SKM-1 treated with dmso at 0.1 percent for 144 hours (cell line): ENCODE data around the gene BTRC.

Experiments
- DNase-seq: peaks from one replicate; lab custom pipeline; 2025; ENCODE audit not compliant: unreplicated experiment; lab: John Stamatoyannopoulos, UW

Gene BTRC

DNA sequence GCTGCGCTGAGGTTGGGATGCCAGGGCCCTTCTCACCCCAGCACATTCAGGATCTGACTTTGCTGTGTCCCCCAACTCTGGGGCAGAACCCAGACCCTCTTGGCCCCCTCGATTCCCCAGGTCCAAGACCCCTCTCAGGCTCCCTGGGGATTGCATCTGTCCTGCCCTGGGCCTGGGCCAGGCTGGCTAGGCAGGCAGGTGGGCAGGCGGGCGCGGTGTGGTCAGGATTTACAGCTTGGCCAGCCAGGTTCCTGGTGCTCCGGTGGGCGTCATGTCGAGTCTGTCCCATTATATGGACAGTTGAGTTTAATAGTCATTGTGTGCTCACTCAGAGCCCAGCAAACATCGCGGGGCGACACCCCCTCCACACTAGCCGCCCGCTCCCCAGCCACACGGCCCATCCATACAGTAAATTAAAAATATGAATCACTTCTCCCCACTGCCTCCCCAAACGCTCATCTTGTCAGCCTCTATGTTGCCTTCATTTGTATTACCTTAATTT is 210.6 kb downstream of the BTRC start:
- DNase-seq = no peak

DNA sequence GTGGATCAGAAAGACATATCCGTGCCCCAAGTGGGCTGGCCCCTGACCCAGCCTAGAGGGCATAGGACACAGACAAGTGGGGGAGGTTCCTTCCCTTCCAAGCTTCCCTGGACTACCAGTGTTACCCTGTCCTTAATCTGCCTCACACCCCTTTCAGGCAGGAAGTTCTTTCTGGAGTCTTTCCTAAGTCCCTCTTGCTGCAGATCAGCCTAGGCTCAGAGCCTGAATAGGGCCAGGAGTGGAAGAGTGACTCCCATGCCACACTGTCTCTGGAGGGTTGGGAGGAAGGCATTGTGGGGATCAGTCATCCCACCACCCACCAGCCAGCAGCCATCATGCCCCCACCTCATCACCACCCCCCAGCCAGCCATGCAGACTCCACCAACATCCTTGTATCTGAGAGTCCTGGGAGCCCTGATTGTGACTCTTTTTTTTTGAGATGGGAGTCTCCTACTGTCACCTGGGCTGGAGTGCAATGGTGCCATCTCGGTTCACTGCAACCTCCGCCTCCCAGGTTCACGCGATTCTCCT is 211.5 kb downstream of the BTRC start:
- DNase-seq = no peak

DNA sequence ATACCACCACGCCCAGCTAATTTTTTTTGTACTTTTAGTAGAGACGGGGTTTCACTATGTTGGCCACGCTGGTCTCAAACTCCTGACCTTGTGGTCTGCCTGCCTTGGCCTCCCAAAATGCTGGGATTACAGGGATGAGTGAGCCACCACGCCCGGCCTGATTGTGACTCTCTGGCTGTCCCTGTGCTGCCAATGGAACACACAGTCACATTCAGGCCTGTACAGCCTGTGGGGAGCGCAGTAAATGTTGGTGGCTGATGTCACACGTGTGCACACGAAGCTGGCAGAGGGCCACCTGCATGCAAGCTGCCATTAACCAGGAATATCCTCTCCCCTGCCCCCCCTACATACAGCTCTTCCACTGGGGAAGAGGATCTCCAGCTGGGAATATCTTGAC is 212.0 kb downstream of the BTRC start:
- no peak for DNase-seq

DNA sequence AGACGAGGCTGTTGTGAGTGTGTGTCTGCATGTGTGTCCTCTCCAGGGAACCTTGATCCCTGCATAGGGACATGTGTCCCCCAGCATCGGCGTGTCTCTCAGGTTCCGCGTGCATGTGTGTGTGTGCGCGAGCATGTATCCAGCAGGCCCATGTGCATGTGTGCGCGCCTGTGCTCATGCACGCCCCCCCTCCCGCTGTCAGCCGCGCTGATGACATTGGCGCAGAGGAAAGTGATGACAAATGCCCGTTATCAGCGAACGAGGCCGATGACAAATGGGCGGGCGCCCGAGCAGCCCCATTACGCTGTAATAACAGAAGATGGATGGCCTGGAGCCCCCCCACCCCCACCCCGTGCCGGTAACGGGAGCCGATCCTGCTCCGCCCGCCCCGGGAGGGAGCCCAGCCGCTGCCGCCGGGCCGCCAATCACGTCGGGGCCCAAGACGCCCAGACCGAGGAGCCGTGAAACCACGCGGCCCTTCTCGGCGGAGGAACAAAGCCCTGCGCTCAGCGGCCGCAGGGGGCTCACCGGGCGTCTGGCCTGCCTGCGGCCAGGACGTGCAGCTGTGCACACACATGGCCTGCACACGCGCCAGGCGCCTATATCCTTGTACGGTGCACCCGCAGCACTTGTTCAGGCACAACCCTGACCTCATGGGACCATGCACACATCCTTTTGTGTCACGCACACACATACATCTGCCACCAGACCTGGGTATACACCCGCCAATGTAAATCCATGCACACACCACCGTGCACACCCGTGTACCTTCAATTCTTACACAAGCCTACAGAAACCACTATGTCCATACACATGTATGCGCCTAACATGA is 212.6 kb downstream of the BTRC start:
- no peak for DNase-seq

DNA sequence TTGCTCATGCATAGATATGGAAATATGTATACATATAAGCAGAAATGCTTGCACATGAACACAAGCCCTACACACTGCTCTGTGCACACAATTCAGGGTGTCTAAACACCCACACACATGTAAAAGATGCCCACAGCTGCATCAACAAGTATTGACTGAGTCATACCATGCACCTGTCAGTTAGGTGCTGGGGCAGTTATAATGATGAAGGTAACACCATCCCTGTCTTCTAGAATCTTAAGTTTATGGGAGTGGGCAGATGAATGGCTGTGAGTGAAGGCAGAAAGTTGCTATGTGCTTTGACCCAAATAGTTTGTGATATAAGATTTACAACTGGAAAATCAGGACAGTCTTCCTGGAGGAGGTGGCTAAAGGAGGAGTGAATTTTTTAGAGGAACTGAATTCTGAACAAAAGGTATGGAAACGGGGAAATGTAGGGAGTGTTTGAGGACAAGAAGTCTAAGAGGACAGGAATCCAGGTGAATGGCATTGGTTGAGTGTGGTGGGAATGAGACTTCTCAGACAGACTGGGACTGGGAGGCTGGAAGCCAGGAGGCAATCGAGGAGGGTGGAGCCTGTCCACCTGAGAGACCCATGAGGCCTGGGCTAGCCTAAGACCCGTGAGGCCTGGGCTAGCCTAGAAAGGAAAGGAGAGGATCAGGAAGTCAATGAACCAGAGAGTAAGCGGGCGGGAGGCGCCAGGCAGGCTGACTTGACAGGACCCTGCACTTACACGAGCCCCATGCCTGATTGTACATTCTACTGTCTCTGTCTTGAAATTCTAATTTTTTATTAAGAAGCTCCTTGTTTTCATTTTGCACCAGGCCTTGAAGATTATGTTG is 213.4 kb downstream of the BTRC start:
- no peak for DNase-seq

DNA sequence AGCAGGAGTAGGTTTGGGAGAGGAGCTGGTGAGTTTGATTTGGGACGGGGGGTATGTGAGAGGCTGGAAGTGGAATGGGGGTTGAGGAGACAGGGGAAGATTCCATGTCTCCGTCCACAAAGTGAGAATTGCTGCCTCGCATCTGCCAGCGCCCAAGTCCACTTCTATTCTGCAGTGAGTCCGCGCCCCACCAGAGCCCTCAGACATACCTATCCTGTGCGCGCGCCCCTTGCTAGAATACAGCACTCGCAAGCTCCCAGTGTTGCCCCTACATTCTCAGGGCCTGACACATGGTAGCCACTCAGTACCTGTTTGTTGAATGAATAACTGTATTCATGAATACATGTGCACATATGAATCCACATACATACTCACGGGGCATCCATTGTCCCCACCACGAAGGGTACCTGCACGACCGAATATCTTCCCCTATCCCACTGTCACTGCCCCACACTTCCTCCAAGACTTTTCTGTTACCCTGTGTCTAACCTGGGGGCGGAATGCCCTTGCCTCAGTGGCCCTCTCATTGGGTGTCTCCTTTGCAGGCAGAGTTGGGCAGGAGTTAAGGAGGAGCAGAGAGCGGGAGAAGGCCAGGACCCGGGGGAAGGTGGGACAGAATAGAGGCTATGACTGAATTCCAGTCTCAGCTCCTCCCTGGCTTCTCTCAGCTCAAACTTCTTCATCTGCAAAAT is 214.2 kb downstream of the BTRC start:
- no peak for DNase-seq

DNA sequence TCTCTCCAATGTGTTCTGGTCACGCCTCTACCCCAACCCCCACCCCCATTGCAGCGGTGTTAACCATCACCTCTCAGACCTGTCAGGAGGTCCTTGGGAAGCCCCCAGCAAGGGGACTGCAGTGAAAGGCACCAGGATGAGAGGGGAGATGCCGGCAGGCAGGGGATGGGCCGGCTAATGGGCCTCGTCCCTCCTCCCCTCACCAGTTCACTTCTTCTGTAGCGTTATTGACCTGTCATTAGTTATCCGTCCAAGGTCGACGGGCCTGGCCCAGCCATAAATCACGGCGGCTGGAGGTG is 215.3 kb downstream of the BTRC start:
- no peak for DNase-seq

DNA sequence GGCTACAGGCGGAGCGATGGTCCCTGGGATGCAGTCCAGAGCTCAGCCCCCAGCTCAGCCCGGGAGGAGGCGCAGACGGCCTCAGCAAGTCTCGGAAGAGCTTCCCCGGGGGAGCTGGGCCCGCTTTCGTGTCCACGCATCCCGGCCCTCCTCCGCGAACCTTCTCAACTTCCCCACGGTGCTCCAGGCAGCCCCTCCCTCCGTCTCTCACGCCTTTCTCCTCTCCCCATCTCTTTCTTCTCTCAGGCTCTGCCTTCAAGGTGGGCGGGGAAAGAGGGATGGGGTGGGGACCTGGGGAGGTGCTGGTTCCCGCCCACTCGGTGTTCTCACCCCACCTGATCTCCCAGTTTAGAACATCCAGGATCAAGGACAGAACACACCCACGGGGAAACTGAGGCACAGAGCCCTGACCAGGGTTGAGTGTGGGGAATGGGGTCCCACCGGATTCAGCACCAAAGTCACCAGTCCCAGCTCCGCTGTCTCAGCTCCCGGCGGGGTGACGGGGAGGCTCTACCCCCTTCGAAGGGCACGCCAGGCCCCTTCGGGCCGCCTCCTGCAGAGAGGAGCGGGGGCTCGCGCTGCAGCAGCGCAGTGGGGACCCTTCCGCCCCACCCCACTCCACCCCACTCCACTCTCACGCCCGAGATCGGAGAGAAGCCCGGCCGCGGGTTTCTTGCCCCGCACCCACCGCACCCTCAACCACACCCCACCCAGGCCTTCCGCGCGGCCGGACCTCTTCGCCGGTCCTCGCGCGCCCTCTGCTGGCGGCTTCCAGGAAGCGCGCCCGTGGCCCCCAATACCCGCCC is 215.9 kb downstream of the BTRC start:
- peak; percentile 58 for DNase-seq

DNA sequence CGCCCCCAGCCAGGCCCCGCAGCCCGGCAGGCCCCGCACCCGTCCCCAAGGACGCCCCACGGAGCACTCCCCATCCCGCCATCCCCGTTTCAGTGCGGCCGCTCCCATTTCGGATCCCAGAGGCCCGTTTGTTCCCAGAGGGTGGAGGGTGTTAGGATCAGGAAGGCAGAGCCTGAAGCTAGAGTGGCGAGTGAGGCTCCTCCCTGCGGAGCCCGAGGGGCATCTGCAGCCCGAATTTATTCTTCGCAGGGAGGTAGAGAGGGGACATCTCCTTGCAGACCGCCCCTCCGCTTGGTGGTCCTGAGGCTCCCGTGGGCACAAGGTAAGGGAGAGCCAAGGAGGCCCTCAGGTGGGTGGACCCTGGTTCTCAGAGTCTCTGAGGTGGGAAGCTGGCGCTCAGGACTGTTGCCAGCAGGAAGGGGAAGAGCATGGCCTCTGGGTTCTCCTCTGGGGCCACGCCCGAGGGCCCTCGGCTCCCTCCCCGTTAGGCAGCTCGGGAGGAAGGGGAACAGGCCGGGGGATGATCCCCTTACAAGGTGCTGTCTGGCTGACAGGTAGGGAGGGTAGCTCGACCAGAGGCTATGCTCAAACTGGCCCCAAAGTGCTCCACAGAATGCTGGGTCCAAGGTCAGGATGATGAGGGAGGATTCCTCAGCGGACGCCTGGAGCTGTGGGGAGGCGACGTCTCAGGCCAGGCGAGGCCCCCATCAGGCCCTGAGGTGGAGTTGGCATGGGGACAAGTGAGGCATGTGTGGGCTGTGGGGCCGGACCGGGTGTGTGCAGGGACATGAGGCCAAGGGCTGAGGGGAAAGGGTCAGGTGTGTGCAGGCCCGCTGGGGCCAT is 216.7 kb downstream of the BTRC start:
- DNase-seq = peak; percentile 58

DNA sequence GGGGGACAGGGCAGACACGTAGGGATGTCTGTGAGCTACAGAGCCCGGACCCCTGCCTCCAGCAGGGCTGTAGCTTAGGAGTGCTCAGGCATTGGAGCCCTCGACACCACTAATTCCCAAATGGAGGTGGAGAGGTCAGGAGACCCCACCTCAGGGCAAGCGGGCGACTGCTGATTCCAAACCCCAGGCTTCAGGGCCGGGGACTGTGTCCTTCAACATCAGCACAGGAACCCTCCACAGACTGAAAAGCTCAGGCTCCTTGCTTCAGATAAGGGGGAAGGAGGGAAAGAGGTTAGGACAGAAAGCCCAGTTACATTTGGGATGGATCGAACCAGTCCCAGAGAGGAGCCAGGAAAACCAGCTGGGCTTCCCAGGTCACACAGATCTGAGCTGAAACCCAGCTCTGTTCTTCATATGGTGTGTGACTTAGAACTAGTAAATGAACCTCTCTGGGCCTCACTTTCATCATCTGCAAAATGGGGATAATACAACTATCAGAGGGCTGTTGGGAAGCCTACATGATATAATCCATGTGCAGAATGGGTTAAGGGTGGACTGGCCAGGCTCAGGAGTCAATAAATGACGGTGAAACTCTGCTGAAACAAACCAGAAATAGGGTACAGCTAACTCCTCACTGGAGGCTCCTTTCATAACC is 217.4 kb downstream of the BTRC start:
- no peak for DNase-seq

DNA sequence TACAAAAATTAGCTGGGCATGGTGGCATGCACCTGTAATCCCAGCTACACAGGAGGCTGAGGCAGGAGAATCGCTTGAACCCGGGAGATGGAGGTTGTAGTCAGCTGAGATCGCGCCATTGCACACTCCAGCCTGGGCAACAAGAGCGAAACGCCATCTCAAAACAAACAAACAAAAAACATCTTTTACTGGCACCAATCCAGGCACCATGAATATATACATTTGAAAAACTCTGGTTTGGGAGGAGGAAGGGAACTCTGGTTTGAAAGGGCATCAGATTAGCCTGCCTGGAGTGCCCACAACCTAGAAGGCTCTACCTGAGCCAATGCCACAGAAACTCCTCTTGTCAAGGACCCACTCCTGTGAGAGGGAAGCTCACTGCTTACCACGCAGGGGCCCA is 218.2 kb downstream of the BTRC start:
- no peak for DNase-seq

DNA sequence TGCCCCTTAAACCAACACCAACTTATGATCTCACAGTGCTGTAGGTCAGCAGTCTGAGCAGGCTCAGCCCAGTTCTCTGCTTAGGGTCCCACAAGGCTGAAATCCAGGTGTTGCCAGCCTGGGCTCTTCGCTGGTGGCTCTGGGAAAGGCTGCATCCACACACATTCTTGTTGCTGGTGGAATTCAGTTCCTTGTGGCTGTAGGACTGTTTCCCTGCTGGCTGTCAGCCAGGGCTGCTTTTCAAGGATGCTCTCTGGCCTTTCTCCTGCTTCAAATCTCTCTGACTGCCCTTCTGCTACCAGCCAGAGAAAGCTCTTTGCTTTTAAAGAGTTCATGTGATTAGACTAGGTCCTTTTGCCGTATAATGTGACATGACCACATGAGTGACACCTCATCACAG is 218.8 kb downstream of the BTRC start:
- no peak for DNase-seq

DNA sequence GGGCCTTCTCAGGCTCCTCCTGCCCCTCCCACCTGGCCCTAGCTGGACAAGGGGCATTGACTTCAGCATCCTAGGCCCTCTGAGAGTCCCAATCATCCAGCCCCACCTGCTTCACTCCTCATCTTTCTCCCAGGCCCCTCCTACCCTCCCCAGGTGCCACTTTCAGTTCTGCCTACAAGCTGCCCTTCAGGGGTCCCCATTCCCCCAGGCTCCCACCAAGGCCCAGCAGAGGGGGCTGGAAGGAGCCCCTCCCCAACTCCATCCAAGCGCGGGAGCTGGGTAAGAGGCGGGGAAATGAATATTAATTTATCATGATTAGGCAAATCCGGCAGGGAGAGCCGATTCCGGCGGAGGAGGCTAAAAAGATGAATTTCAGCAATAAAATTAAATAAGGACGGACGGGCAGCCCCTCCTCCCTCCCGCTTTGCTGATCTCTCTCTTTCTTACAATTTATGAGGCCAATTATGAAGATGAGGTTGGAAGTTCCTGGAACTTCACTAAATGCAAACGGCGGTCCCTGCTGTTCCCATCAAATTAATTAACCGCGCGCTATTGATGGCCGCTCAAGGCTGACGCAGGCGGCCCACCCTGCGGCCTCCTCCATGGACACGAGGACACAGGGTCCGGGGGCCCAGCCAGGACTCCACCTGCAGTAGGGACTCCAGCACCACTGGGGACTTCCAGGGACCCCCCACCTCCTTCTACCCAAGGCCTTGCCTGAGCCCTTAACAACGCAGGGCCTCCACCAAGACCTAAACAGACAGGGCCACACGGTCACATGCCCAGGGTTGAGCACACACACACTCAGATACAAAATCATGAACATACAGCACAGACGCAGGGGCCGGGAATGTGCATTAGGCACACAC is 220.2 kb downstream of the BTRC start:
- DNase-seq = no peak

DNA sequence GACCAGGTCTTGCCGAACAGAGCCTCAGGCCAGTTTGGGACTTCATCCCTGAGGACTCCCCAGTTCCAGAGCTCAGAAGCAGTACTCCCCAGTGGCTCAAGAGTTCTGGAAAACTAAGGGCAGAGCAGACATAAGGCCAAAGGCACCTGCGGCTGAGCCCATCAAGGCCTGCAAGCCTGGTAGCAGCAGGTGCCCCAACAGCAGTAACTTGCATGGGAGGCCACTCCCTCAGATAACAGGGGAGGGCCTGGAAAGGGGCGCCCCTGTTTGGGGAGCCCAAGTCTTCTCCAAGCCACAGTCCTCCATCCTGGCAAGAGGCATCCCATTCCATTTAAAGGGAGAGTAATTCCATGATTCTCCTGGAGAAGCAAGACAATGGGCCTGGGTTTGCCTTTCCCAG is 221.1 kb downstream of the BTRC start:
- no peak for DNase-seq

DNA sequence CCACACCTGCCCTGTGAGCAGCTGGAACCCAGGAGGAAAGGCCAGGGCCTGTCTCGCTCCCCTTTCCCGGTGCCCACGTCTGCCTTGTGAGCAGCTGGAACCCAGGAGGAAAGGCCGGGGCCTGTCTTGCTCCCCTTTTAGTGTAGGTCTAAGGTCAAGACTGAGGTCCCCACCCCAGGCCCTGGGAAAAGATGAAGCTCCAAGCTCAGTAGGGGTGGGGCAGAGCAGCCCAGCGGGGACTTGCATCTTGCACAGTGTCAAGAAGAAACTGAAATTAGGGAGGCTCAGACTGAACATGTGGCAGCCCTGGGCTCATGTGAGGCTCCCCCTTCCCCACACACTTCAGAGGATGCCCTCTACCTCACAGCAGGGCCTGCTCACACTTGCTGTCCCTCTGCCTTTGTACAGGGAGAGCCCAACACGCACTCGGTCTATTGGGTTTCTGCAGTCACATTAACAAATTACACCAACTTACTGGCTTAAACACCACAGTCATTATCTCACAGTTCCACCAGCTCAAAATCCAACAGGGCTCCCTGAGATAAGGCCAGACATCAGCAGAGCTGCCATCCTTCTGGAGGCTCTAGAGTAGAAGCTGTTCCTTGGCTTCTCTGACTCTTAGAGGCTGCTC is 221.7 kb downstream of the BTRC start:
- DNase-seq = no peak

DNA sequence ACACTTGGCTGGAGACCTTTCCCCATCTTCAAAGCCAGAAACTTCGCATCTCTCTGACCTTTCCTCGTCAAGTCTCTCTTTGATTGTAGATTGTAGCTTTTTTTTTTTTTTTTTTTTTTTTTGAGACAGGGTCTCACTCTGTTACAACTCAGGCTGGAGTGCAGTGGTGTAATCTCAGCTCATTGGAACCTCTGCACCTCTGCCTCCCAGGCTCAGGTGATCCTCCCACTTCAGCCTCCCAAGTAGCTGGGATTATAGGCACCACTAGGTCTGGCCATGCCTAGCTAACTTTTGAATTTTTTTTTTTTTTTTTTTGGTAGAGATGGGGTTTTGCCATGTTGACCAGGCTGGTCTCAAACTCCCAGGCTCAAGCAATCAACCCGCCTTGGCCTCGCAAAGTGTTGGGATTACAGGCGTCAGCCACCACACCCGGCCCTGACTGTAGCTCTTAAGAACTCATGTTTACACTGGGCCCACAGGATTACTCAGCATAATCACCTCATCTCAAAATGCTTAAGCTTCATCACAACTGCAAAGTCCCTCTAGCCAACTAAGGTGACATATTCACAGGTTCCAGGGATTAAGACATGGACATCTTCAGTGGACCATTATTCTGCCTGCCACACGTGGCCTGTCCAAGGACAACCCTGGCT is 222.4 kb downstream of the BTRC start:
- no peak for DNase-seq

DNA sequence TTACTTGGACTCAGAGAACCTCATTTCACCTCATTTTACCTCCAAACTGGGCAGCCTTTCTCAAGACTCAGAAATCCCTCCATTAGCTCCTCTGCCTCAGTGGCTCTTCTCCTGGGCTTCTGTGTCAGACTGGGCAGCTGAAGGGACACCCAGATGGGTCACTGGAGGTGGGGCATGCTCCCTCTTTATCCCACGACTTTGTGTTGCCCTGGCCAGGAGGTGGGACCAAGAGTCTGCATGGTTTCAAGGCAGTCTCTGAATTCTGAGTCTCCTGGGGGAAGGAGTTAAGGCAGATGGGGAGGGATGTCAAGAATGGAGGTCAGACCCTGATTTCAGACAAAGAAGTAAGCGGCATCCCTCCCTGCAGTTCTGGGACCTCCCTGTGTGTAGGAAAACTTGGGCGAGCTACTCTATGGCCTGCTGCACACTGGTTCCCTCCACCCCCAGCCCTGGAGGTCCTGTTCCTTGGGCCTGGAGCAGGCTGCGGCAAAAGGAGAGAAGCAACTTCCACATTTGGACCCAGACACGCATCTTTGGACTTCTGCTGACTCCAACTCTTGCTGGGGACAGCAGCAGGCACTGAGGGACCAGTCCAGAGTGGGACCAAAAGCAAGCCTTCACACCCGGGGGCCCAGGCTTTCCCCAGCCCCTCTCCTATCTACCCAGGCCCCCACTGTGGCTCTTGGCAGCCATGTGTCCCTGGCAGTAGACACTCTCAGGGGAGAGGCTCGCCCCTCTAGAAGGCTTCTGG is 223.3 kb downstream of the BTRC start:
- DNase-seq = no peak
